HG03342 (cell line): Measurements from ENCODE around the gene CELA1.
"Not testable (repeated sequence)": the region's sequence is repeated elsewhere in the genome, so short reads cannot be mapped to it uniquely, and the experiment has no call there.

Source experiments
- ATAC-seq: cut with Tn5 transposase; IDR thresholded peaks from one replicate; pipeline ENCODE4 v1.9.1; 2021; ENCODE audit warnings: mild to moderate bottlenecking, moderate library complexity; ENCODE audit not compliant: unreplicated experiment

The CELA1 gene

GRCh38 chr12:51320695-51321320 lies 25.7 kb downstream of the CELA1 start:
- no peak for ATAC-seq

DNA sequence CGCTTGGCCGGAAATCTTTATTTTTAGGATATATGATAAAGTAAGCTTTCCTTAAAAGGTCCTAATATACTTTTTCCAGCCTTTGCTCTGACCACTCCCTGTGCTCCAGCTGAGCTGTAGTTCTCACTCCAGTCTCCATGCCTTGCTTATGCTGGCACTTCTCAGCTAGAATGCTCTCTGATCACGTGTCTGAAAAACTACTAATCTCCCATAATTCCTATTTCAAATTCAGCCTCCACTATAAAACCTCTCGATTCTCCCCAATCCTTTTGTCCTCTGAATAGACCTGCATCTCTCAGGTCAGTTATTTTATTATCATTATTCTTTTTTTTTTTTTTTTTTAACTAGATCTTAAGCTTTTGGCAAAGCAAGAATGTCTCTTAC lies 26.2 kb downstream of the CELA1 start:
- no peak for ATAC-seq

DNA sequence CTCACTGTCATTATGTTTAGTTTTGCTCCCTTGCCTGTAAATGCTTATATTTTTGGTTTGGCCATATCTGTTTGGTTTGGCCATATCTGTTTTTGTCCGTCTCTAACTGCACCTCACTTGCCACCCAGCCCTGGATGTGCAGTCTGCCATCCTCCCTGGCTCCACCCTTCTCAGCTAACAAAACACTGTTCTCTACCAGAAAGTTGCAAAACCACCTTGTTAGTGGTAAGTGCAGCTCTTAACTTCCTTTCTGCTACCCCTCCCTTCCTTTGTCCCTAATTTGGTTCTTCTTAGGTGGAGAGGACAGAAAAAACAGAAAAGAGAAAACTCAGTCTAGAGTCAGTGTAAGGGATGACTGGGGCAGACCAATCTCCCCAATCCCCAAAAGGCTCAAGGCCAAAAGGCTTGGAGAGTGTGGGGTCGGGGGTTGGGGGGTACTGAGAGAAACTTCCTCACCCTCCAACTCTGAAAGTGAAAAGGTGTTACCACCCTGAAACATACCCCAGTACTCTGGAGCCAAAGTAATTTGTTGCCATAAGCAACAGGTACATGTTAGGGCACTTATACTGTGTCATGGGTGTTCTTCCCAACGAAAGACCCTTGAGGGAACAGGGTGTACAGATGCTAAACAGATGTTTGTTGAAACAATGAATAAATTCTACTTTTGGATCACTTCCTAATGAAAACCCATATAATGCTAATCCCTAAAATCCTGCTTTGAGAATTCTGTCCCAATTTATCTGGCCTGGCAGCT lies 27.5 kb downstream of the CELA1 start:
- no peak for ATAC-seq

DNA sequence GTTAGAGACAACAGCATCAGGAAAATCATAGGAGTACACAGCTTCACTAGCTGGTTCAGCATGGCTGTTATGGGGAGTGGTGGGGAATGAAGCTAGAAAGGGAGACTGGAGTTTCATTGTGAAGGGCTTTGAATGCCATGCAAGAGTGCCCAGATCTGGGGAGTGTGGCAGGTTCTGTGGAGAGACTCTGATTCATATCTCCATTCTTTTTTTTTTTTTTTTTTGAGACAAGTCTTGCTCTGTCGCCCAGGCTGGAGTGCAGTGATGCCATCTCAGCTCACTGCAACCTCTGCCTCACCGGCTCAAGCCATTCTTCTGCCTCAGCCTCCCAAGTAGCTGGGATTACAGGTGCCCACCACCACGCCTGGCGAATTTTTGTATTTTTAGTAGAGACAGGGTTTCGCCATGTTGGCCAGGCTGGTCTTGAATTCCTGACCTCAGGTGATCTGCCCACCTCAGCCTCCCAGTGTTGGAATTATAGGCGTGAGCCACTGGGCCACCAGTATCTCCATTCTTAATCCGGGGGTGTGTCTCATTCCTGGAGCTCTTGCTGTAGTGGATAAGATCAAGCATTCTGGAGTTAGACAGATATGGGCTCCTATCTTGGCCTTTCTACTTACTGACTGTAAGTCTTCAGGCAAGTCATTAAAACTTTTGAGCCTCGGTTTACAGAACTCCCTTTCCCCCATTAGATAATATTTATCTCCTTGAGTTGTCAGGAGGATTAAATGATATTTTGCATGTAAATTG lies 28.2 kb downstream of the CELA1 start:
- ATAC-seq, result not testable (repeated sequence)

GRCh38 chr12:51311389-51311788 lies 35.1 kb downstream of the CELA1 start:
- ATAC-seq, result no peak

- no peak for ATAC-seq
These were observed 38.6 kb downstream of the CELA1 start for GRCh38 chr12:51307655-51308593.

DNA sequence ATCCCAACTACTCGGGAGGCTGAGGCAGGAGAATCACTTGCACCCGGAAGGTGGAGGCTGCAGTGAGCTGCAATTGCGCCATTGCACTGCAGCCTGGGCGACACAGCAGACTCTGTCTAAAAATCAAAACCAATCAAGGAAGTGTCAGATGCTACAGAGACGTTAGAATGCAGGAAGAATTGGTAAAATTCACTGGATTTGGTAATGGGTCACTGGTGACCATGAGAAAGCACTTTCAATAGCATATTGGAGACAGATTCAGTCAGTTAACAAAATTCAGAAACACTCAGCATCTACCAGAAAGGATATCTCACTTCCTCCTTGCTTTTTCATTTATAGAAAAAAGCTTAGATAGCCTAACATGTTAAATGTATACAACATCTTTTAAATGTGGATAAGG lies 40.0 kb downstream of the CELA1 start:
- ATAC-seq, result no peak

DNA sequence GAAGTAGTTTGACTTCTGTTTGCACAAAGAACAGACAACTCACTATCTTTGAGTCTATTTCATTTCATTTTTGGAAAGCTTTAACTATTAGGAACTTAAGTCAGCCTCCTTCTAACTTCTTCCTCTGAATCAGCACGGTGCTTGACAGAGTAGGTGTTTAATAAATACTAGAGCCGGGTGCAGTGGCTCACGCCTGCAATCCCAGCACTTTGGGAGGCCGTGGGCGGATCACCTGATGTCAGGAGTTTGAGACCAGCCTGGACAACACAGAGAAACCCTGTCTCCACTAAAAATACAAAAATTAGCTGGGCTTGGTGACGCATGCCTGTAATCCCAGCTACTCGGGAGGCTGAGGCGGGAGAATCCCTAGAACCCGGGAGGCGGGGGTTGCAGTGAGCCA lies 45.7 kb downstream of the CELA1 start:
- not testable (repeated sequence) for ATAC-seq

DNA sequence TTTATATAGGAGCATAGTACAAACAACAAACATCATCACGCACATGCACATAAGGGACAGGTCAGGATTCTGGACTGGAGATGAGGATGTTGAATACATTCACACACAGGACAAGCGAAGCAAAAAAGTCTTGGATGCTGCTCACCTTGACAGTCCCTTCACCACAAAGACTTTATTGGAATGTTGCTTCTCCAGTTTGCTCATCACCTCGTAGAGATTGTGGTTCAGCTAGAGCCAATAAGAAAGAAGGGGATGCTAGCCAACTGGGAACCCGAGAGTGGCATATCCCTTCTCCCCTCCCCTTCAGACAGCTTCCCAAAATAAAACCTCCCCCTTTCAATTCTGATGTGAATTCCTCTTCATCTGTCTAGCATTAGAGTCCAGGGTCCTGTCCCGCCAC lies 50.8 kb downstream of the CELA1 start:
- ATAC-seq, result no peak

DNA sequence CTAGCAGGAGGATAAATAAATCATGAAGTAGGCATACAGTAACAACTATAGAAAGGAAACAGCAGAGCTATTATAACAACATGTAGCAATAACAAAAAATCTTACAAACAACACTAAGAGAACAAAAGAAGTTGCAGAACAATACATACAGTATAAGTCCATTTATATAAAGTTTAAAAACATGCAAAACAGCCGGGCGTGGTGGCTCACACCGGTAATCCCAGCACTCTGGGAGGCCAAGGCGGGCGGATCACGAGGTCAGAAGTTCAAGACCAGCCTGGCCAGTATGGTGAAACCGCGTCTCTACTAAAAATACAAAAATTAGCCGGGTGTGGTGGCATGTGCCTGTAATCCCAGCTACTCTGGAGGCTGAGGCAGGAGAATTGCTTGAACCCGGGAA lies 52.4 kb downstream of the CELA1 start:
- ATAC-seq, result not testable (repeated sequence)

DNA sequence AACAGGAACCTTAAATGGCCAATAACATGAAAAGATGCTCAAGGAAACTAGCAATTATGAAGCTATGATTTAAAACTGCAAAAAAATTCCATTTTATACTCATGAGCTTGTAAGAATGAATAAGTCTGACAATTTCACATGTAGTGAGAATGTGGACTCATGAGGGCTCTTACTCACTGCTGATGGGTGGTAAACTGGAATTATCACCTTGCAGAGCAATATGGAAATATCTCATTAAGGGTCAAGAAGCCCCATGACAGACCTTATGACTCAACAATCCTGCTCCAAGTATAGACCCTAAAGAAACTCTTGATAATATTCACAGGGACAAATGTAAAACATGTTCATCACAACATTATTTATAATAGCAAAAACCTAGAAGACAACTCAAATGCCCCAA lies 52.8 kb downstream of the CELA1 start:
- no peak for ATAC-seq

- not testable (repeated sequence) for ATAC-seq
These were observed 54.6 kb downstream of the CELA1 start for GRCh38 chr12:51291603-51292513.

DNA sequence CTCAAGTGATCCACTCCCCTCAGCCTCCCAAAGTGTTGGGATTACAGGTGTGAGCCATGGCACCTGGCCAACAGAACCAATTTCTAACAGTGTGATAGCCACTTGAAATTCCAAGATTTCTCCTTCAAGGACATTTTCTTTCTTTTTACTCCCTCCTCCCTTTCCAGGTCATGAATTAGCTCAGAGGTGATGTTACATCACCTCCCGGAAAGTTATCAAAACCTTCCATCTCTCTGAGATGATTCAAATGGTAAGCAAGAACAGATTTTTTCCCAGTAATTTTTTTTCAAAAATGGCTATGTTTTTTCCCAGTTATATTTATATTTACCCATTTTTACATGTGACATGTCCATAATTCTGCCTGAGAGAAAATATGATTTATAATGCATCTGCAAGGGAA lies 60.6 kb downstream of the CELA1 start:
- ATAC-seq, result no peak

- ATAC-seq, result no peak
These were observed 65.1 kb downstream of the CELA1 start for GRCh38 chr12:51281202-51281924.
